ENCODE measurements around the gene SENP5.

SENP5 gene

DNA sequence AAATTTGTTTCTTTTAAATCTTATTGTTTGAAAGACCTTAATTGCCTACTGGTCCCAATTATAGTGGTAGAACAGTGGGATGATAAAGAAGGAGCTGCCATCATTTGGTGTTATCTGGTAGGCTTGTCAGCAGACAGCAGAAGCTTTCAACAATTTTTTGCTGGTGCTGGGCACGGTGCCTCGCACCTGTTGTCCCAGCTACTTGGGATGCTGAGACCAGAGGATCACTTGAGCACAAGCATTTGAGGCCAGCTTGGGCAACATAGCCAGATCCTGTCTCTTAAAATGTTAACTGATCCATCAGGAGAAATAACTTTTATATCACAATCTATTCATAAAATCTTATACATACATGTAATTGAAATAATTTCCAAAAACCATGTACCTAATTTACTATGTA lies 36.0 kb downstream of the SENP5 start:
- no peak overlapping the region for H3K27ac ChIP-seq
- no peak overlapping the region for H2AFZ ChIP-seq (ENCODE audit: low read depth)
- no peak overlapping the region for H3K4me2 ChIP-seq
- H3K4me1 ChIP-seq (ENCODE audit: low read depth, poor library complexity, severe bottlenecking) = no peaks in the 10 kb centered on the region
- H3K36me3 ChIP-seq (ENCODE audit: insufficient read depth) = peaks cover 6% of the 10 kb centered on the region; the same call in 1 of the 2 replicates
- H3K9ac ChIP-seq = no peak overlapping the region
- no peak overlapping the region for H3K4me3 ChIP-seq (IDR thresholded peaks at IDR 0.05; ENCODE audit: insufficient read depth, low read depth, low read length)
- no peaks in the 10 kb centered on the region for H4K20me1 ChIP-seq (ENCODE audit: insufficient read depth)
- no peaks in the 10 kb centered on the region for H3K27me3 ChIP-seq (ENCODE audit: insufficient read depth, low read depth)
- H3K79me2 ChIP-seq (ENCODE audit: insufficient read depth, low read depth) = no peaks in the 10 kb centered on the region
- TF ChIP-seq, protein P1, sequence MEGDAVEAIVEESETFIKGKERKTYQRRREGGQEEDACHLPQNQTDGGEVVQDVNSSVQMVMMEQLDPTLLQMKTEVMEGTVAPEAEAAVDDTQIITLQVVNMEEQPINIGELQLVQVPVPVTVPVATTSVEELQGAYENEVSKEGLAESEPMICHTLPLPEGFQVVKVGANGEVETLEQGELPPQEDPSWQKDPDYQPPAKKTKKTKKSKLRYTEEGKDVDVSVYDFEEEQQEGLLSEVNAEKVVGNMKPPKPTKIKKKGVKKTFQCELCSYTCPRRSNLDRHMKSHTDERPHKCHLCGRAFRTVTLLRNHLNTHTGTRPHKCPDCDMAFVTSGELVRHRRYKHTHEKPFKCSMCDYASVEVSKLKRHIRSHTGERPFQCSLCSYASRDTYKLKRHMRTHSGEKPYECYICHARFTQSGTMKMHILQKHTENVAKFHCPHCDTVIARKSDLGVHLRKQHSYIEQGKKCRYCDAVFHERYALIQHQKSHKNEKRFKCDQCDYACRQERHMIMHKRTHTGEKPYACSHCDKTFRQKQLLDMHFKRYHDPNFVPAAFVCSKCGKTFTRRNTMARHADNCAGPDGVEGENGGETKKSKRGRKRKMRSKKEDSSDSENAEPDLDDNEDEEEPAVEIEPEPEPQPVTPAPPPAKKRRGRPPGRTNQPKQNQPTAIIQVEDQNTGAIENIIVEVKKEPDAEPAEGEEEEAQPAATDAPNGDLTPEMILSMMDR (conservative IDR thresholded peaks at IDR 0.05; ENCODE audit: low read depth, low read length) = no peak

DNA sequence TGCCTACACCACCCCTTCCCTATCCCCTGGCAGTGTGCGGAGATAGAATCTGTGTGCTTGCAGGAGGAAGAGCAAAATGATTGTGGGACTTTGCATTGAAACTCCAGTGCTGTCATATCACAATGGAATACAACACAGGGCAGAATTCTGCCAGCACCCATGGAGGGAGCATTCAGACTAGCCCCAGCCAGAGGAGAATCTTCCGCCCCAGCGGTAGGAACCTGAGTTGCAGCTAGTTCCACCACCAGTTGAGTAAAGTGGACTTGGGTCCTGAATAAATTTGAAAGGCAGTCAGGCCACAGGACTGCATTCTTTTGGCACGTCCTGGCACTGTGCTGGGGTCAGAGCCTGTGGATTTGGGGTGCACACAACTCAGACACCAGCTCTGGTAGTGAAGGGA lies 47.1 kb downstream of the SENP5 start:
- no peaks in the 10 kb centered on the region for H3K27me3 ChIP-seq (ENCODE audit: insufficient read depth, low read depth)
- H2AFZ ChIP-seq (ENCODE audit: low read depth) = no peak overlapping the region
- H3K4me2 ChIP-seq = no peak overlapping the region
- no peaks in the 10 kb centered on the region for H3K4me1 ChIP-seq (ENCODE audit: low read depth, poor library complexity, severe bottlenecking)
- no peaks in the 10 kb centered on the region for H4K20me1 ChIP-seq (ENCODE audit: insufficient read depth)
- no peak overlapping the region for H3K9ac ChIP-seq
- no peak overlapping the region for H3K27ac ChIP-seq
- no peaks in the 10 kb centered on the region for H3K79me2 ChIP-seq (ENCODE audit: insufficient read depth, low read depth)
- H3K36me3 ChIP-seq (ENCODE audit: insufficient read depth) = no peaks in the 10 kb centered on the region
- H3K4me3 ChIP-seq (IDR thresholded peaks at IDR 0.05; ENCODE audit: insufficient read depth, low read depth, low read length) = no peak overlapping the region
- TF ChIP-seq, protein P1 (conservative IDR thresholded peaks at IDR 0.05; ENCODE audit: low read depth, low read length) = no peak

DNA sequence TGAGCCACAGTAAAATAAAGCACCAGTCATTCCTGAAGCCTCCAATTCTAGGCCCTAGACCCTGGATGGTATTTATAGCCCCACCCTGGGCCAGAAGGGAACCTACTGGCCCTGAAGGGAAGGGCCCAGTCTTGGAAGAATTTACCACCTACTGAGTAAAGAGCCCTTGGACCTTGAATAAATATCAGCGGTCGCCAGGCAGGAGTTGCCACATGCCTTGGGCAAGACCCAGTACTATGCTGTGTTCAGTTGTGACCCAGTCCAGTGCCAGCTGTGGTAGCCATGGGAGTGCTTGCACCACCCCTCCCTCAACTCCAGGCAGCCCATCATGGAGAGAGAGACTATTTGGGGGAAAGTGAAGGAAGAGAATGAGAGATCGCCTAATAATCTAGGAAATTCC lies 47.7 kb downstream of the SENP5 start:
- Histone ChIP-seq H3K27ac (no peak overlapping the region), H4K20me1 (ENCODE audit: insufficient read depth) (no peaks in the 10 kb centered on the region), H3K27me3 (ENCODE audit: insufficient read depth, low read depth) (no peaks in the 10 kb centered on the region), H2AFZ (ENCODE audit: low read depth) (no peak overlapping the region), H3K9ac (no peak overlapping the region), H3K4me3 (IDR thresholded peaks at IDR 0.05; ENCODE audit: insufficient read depth, low read depth, low read length) (no peak overlapping the region), H3K79me2 (ENCODE audit: insufficient read depth, low read depth) (no peaks in the 10 kb centered on the region), H3K36me3 (ENCODE audit: insufficient read depth) (no peaks in the 10 kb centered on the region), H3K4me2 (no peak overlapping the region), H3K4me1 (ENCODE audit: low read depth, poor library complexity, severe bottlenecking) (no peaks in the 10 kb centered on the region)
- TF ChIP-seq, protein P1 (conservative IDR thresholded peaks at IDR 0.05; ENCODE audit: low read depth, low read length) = no peak

DNA sequence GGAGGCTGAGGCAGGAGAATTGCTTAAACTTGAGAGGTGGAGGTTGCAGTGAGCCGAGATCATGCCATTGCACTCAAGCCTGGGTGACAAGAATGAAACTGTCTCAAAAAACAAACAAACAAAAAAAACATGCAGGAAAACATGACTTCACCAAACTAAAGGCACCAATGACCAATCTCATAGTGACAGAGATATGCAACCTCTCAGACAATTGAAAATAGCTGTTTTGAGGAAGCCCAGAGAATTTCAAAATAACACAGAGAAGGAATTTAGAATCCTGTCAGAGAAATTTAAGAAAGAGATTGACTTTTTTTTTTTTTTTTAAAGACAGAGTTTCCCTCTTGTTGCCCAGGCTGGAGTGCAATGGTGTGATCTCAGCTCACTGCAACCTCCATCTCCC lies 48.5 kb downstream of the SENP5 start:
- TF ChIP-seq, protein P1 (conservative IDR thresholded peaks at IDR 0.05; ENCODE audit: low read depth, low read length) = no peak
- Histone ChIP-seq H4K20me1 (ENCODE audit: insufficient read depth) (no peaks in the 10 kb centered on the region), H3K27me3 (ENCODE audit: insufficient read depth, low read depth) (no peaks in the 10 kb centered on the region), H3K27ac (no peak overlapping the region), H3K36me3 (ENCODE audit: insufficient read depth) (no peaks in the 10 kb centered on the region), H3K4me1 (ENCODE audit: low read depth, poor library complexity, severe bottlenecking) (no peaks in the 10 kb centered on the region), H3K4me3 (IDR thresholded peaks at IDR 0.05; ENCODE audit: insufficient read depth, low read depth, low read length) (no peak overlapping the region), H2AFZ (ENCODE audit: low read depth) (no peak overlapping the region), H3K4me2 (no peak overlapping the region), H3K9ac (no peak overlapping the region), H3K79me2 (ENCODE audit: insufficient read depth, low read depth) (no peaks in the 10 kb centered on the region)

Measured in KMS-11 (cell line).